Hepatocyte (in vitro differentiated cells): ENCODE data around the gene DDIAS.

ENCODE experiments used
- CTCF ChIP-seq: fragments of 200-600 bp; sonication (generic); IDR thresholded peaks from 2 replicates; pipeline ENCODE4 v1.5.1; 2016; ENCODE audit warnings: antibody characterized with exemption, mild to moderate bottlenecking; ENCODE audit not compliant: poor library complexity
- EZH2phosphoT487 ChIP-seq: fragments of 200-600 bp; sonication (generic); IDR thresholded peaks from one replicate; pipeline ENCODE4 v1.6.1; 2018; ENCODE audit warnings: antibody characterized with exemption, mild to moderate bottlenecking, low read depth, moderate library complexity; ENCODE audit not compliant: unreplicated experiment, severe bottlenecking

- TF ChIP-seq EZH2phosphoT487 (no peak), CTCF (no peak)
These were observed 43.4 kb upstream of the DDIAS start for GRCh38 chr11:82858133-82858532.
